Cerebellar cortex (tissue), 1 donor: ENCODE data around the gene ALG1.
"Not testable (repeated sequence)": the region's sequence is repeated elsewhere in the genome, so short reads cannot be mapped to it uniquely, and the experiment has no call there.

Experiments used
- DNase-seq: peaks from one replicate; pipeline ENCODE4 v3.0.0-alpha.2; 2015; ENCODE audit warnings: low spot score

ALG1 gene

GRCh38 chr16:5073771-5074170 lies 2.1 kb downstream of the ALG1 start:
- DNase-seq: not testable (repeated sequence)

GRCh38 chr16:5075637-5076036 lies 4.0 kb downstream of the ALG1 start:
- DNase-seq: peak; percentile 33

DNA sequence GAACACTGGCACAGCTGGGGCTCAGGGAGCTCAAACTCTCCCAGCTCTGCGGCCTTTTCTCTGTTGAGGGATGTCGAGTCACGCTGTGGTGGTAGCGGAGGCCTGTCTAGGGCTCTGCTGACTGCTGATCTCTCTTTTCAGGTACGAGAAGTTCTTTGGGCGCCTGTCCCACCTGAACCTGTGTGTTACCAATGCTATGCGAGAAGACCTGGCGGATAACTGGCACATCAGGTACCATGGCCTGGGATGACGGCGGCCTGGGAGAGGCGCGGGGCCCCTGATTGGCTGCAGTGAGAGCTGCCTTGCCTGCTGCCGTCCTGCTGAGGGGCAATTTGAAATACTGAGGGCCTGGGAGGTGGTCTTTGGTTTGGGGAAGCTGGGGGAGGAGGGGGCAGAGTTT lies 5.7 kb downstream of the ALG1 start:
- DNase-seq: no peak

- no peak for DNase-seq
Observed at GRCh38 chr16:5078626-5079025, 7.0 kb downstream of the ALG1 start.

DNA sequence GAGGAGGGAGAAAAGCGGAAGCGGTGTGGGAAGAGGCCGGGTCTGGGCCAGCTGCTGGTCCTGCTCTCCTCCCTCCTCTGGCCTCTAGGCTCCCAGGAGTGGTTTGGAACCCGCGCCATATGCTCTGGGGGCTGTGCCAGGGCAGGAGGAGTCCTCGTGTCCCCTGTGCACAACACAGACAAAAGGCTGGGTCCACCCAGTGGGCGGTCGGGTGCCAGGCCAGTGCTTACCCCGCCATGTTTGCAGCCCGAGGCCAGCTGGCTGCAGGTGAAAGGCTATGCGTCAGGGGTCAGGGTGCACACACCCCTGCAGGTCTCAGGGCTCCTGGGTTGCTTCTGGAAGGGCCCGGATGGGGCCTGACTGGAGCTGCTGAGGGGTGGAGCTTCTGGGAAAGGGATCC lies 8.8 kb downstream of the ALG1 start:
- not testable (repeated sequence) for DNase-seq

DNA sequence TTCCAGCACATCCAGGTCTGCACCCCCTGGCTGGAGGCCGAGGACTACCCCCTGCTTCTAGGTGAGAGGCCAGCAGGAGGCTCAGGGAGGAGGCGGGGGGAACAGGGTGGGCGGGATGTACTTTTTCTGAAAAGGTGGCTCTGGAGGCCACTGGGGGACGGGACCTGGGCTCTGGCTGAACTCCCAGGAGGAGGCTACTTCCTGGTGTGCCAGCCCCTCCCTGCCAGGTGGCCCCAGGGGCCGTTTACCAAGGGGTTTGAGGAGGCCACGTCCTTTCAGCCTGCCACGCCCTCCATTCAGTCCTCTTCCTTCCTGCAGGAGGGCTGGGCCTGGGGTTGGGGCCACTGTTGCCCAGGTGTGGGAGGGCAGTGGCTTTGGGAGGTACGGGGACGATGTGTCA lies 9.4 kb downstream of the ALG1 start:
- DNase-seq: not testable (repeated sequence)

DNA sequence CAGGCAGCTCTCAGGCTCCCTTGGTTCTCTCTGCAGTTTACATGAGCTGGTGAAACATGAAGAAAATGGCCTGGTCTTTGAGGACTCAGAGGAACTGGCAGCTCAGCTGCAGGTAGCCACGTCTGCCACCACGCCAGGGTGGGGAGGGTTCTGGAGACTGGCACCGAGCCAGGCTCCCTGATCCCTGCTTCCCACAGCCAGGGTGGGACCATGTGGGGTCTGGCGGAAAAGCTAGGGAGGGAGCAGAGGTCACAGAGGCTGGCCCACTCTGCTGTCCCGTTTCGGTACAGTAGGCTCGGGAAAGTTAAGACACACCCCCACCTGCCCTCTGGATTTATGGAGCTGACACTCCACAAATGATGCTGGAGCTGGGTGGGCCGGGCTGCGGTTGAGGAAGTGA lies 12.0 kb downstream of the ALG1 start:
- DNase-seq: not testable (repeated sequence)

DNA sequence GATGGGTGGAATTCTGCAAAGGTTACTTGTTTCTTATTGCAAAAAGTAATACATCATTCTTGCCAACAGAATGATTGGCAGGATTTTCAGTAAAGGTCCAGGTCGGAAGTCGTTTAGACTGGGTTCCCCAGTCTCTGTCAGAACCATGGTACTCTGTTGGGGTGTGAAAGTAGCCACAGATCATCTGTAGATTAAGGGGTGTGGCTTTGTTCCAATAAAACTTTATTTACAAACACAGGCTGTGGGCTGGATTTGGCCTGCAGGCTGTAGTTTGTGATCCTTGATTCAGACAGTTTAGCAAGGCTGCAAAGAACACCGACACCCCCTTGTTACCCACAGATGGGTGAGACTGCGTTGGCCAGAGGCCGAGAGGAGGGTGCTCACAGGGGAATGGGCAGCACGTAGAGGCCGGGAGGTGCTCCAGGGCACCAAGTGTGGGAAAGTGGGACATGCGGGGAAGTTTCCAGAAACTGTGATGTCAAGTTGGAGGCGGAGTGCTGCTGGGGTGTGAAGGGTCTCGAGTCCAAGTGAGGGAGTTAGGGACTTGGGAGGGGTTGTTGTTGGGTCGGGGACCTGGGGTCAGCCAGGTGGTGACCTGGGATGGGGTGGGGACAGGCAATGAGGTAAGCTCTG lies 12.6 kb downstream of the ALG1 start:
- DNase-seq: not testable (repeated sequence)

- DNase-seq: peak; percentile 55
Observed at GRCh38 chr16:5084802-5085201, 13.2 kb downstream of the ALG1 start.

DNA sequence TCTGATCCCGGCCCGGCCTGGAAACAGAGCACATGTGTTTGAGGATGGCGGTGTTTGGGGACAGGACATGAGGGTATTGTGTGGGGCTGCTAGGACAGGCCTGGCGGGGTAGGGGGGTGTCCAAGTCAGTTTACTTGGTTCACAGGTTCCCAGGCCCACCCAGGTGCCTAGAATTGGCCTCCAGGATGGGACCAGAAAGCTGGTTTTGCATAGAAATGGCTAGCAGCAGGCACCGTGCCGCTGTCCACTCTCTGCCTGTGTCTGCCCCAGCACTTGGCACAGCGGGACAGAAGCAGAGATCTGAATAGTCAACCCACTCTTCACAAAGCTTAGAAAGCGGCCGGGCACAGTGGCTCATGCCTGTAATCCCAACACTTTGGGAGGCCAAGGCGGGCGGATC lies 14.1 kb downstream of the ALG1 start:
- DNase-seq: not testable (repeated sequence)

- not testable (repeated sequence) for DNase-seq
Observed at GRCh38 chr16:5088086-5088790, 16.6 kb downstream of the ALG1 start.

GRCh38 chr16:5088936-5089335 lies 17.3 kb downstream of the ALG1 start:
- not testable (repeated sequence) for DNase-seq

DNA sequence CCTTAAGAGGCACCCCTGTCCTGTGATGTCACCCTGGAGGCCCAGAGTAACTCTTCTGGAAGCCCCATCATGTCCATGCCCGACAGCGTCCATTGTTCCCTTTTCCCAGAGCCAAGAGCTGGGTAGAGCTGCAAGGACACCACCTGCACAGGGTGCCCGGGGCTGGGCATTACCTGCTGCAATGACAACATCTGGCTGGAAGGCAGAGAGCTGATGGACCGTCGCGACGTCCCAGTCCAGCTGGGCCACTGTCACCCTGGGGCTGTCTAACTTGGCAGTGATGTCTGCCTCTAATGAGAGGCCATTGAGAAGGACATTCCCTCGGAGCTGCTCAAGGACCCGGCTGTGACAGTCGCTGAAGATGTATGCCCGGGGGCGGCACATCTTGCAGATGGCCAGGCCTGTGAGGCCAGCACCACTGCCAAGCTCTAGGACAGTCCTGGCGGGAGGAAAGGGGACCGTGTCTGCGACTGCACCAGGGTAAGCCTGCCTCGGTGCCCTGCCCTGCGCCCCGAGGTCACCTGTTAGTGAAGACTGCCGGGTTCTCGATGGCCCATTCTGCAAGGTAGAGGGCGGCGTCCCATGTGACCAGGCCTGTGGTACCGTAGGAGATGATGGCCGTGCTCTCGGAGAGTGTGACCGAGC lies 18.4 kb downstream of the ALG1 start:
- DNase-seq: not testable (repeated sequence)

GRCh38 chr16:5090592-5090991 lies 18.9 kb downstream of the ALG1 start:
- not testable (repeated sequence) for DNase-seq

DNA sequence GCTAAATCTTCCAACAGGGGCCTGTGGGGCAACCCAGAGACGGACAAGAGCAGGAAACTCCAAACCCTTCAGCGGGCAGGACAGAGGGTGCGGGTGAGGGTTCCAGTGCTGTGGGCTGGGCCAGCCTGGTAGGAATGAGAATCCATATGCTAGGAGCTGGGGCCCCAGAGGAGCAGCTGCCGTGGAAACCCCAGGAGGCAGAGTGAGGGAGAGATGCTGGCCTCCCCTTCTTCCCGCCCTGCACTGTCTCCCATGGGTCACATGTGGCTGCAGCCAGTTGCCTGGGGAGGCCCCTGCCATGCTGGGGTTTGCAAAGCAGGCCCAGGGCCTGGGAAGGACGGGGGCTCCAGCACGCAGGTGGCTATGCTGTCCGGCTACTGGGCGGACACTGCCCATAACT lies 21.4 kb downstream of the ALG1 start:
- not testable (repeated sequence) for DNase-seq

DNA sequence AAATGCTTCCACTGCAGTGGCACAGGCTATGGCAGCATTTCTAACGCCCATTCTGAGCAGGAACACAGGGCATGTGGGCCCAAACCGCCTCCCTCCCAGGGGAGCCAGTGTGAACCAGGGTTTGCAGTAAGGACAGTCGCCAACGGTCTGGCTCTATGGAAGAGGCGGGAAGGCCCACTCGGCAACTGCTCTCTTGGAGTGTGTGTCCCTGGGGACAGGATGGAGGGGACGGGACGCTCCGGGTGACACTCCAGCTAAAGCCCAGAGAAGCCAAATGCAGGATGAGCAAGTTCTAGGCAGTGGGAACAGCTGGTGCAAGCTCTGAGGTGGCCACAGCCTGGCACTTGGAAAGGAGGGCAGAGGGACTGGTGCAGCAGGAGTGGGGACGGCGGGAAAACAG lies 22.1 kb downstream of the ALG1 start:
- not testable (repeated sequence) for DNase-seq

- DNase-seq: not testable (repeated sequence)
Observed at GRCh38 chr16:5095145-5095830, 23.6 kb downstream of the ALG1 start.

DNA sequence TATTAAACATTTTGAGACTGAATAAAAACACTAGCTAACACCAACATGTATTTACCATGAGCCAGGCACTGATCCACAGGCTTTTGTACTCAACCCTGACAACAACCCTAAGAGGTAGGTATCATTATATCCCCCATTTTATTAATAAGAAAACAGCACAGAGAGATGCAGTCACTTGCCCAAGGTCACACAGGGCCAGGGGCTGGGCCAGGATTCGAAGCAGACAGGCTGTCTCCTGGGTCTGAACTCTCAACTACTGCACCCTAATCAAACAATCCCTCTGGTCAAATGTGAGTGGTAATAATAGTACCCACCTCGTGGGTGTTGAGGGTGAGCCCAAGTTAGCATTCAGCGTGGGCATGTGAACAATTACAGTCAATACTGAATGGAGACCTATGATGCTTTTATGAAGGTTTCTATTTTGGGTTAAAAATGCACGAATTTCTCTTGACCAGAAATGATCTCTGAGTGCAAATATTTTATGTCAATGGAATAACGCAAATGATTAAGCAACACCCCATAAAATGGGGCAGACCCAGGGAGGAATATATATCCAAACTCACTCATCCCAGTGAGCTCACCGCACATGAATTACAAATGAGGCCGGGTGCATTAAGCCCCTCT lies 24.9 kb downstream of the ALG1 start:
- not testable (repeated sequence) for DNase-seq

DNA sequence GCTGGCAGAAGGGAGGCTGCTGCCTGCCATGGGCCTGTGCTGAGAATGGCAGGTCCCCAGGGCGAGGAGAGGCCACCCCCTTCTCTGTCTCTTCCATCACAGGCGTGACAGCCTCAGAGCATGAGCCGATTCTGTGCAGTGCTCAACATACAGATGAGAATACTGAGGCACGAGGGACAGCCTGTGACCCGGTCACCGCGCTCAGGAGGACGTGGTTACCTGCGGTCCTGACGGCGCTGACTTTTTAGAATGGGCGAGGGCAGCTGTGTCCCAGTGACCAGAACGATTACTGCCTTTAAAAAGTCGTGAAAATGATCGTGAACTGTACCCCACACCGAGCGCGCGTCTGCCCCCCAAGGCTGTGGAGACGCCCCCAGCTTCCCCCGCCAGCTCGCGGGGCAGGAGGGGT lies 25.4 kb downstream of the ALG1 start:
- DNase-seq: peak; percentile 19

DNA sequence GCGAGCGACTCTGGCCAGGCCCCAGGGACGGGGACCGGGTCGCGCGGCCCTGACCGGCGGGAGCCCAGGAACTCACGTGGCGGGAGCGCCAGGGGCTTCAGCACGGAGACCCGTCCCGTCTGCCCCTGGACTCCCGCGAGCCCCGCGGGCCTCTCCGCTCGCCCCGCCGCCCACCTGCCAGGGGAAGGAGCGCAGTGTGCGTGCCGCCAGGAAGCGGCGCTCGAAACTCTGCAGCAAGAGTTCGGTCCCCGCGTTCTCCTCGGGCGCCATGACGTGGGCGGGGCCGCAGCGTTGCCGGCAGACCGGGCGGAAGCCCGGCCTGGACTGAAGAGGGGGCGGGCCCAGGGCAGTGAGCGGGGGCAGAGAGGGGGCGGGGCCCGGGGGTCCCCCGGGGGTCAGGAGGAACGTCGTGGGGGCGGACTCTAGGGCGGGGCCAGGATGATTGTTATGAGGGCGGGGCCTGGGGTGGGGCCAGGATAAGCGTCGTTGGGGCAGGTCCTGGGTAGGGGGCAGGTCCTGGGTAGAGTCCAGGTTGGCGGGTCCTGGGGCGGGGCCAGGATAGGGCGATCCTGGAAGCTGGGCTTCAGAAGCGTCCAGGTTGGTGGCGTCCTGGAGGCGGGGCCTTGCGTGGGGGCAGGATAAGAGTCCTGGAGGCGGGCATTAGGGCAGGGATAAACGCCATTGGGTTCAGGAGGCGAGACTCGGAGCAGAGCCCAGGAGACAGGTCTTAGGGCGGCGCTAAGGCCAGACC lies 26.0 kb downstream of the ALG1 start, which contains the start of gene EEF2KMT:
Gene EEF2KMT, minus strand, starts transcription at position 326 of the 751 bp plus-strand sequence. Its CDS starts 56 bp downstream, at position 270.
- DNase-seq: peak; percentile 100
